Activated T-cell treated with anti-CD3 and anti-CD28 coated beads, Interleukin-2, amount 50 U/mL, for 4 hours (primary cell): ENCODE data around the gene IL3. TPM values are rescaled to one million over a fixed set of nuclear protein-coding genes. Genes with fewer than 3 reads are reported as not detected.

Experiments used
- ATAC-seq, 2 donors: fragments of 200-7000 bp; cut with Tn5 transposase; one replicate each; pipeline ENCODE4 v1.10.0; 2021
- DNase-seq: peaks from one replicate; pipeline ENCODE4 v3.0.0-alpha.2; 2020
- H3K27me3 Mint-ChIP-seq: one replicate; pipeline ENCODE4 v1.8.0; 2021; ENCODE audit warnings: low read depth, mixed read lengths
- H3K36me3 Mint-ChIP-seq: one replicate; pipeline ENCODE4 v1.8.0; 2022; ENCODE audit warnings: mixed read lengths; ENCODE audit not compliant: insufficient read depth
- H3K4me1 Mint-ChIP-seq: one replicate; pipeline ENCODE4 v1.8.0; 2021; ENCODE audit warnings: low read depth, mixed read lengths
- H3K4me3 Mint-ChIP-seq: one replicate; pipeline ENCODE4 v1.8.0; 2021; ENCODE audit warnings: mild to moderate bottlenecking, moderate library complexity, mixed read lengths
- H3K9me3 Mint-ChIP-seq: one replicate; pipeline ENCODE4 v1.8.0; 2021; ENCODE audit warnings: mixed read lengths
- total RNA-seq, 3 donors: library from RNA; stranded (reverse); gene quantifications; one replicate each; pipeline ENCODE4 v1.2.1, GENCODE V29; 2021

The IL3 gene
- total RNA-seq, result 100 to 1,000 TPM in 2 of 3 donors, 10 to 100 TPM in 1; 94.6 to 152 (median 138) TPM

- Mint-ChIP-seq H3K9me3 (no peaks in the 10 kb centered on the region), H3K4me3 (no peak within 1 kb of the TSS), H3K36me3 (no peaks in the 10 kb centered on the region), H3K4me1 (peaks cover 48% of the 10 kb centered on the region), H3K27me3 (no peaks in the 10 kb centered on the region)
- ATAC-seq (no peak), DNase-seq (no peak)
Observed at GRCh38 chr5:132060501-132061161, at the start of gene IL3. TSS of gene IL3 (plus strand) at chr5:132060655. CDS start at chr5:132060707, 52 bp downstream.

GRCh38 chr5:132010989-132011621 is 49.4 kb upstream of the IL3 start:
- Mint-ChIP-seq H3K9me3 (no peaks in the 10 kb centered on the region), H3K4me3 (peak overlapping the region; percentile 78), H3K27me3 (peaks cover 22% of the 10 kb centered on the region), H3K36me3 (no peaks in the 10 kb centered on the region), H3K4me1 (peaks cover 29% of the 10 kb centered on the region)
- ATAC-seq (peak; percentile 6 to 11), DNase-seq (peak; percentile 5)

GRCh38 chr5:132011622-132012343 is 48.7 kb upstream of the IL3 start, which contains the start of gene ACSL6:
TSS of gene ACSL6 (minus strand) at chr5:132011658. CDS start at chr5:132011553, 105 bp downstream.
- peak within 1 kb of the TSS; percentile 78 for H3K4me3 Mint-ChIP-seq
- DNase-seq (peak; percentile 24), ATAC-seq (peak; percentile 72 to 74)
- no peaks in the 10 kb centered on the region for H3K36me3 Mint-ChIP-seq
- peaks cover 27% of the 10 kb centered on the region for H3K27me3 Mint-ChIP-seq
- peaks cover 35% of the 10 kb centered on the region for H3K4me1 Mint-ChIP-seq
- H3K9me3 Mint-ChIP-seq, result no peaks in the 10 kb centered on the region

- ATAC-seq (no peak), DNase-seq (no peak)
- Mint-ChIP-seq H3K36me3 (no peaks in the 10 kb centered on the region), H3K9me3 (no peaks in the 10 kb centered on the region), H3K27me3 (peaks cover 27% of the 10 kb centered on the region), H3K4me1 (peaks cover 40% of the 10 kb centered on the region), H3K4me3 (peak overlapping the region; percentile 68)
Observed at GRCh38 chr5:132012371-132013005, 48.0 kb upstream of the IL3 start.

- H3K27me3 Mint-ChIP-seq, result peaks cover 30% of the 10 kb centered on the region
- H3K4me1 Mint-ChIP-seq, result peaks cover 42% of the 10 kb centered on the region
- H3K4me3 Mint-ChIP-seq, result no peak overlapping the region
- DNase-seq (no peak), ATAC-seq (no peak)
- no peaks in the 10 kb centered on the region for H3K9me3 Mint-ChIP-seq
- H3K36me3 Mint-ChIP-seq, result no peaks in the 10 kb centered on the region
Observed at GRCh38 chr5:132013006-132013689, 47.3 kb upstream of the IL3 start.

- Mint-ChIP-seq H3K36me3 (no peaks in the 10 kb centered on the region), H3K4me3 (no peak overlapping the region), H3K9me3 (no peaks in the 10 kb centered on the region), H3K4me1 (peaks cover 39% of the 10 kb centered on the region), H3K27me3 (peaks cover 30% of the 10 kb centered on the region)
- ATAC-seq, result no peak
- no peak for DNase-seq
Observed at GRCh38 chr5:132013711-132014110, 46.7 kb upstream of the IL3 start.

GRCh38 chr5:132016721-132017250 is 43.7 kb upstream of the IL3 start:
- peaks cover 52% of the 10 kb centered on the region for H3K4me1 Mint-ChIP-seq
- H3K4me3 Mint-ChIP-seq, result no peak overlapping the region
- H3K9me3 Mint-ChIP-seq, result no peaks in the 10 kb centered on the region
- no peak for ATAC-seq
- H3K27me3 Mint-ChIP-seq, result peaks cover 21% of the 10 kb centered on the region
- H3K36me3 Mint-ChIP-seq, result no peaks in the 10 kb centered on the region
- DNase-seq, result no peak

GRCh38 chr5:132017316-132017715 is 43.1 kb upstream of the IL3 start:
- Mint-ChIP-seq H3K36me3 (no peaks in the 10 kb centered on the region), H3K9me3 (no peaks in the 10 kb centered on the region), H3K27me3 (peaks cover 20% of the 10 kb centered on the region), H3K4me3 (no peak overlapping the region), H3K4me1 (peaks cover 49% of the 10 kb centered on the region)
- DNase-seq (no peak), ATAC-seq (no peak)

GRCh38 chr5:132017738-132018625 is 42.5 kb upstream of the IL3 start:
- no peaks in the 10 kb centered on the region for H3K9me3 Mint-ChIP-seq
- peaks cover 17% of the 10 kb centered on the region for H3K27me3 Mint-ChIP-seq
- H3K4me3 Mint-ChIP-seq, result no peak overlapping the region
- H3K4me1 Mint-ChIP-seq, result peaks cover 46% of the 10 kb centered on the region
- no peaks in the 10 kb centered on the region for H3K36me3 Mint-ChIP-seq
- DNase-seq, result no peak
- no peak for ATAC-seq

GRCh38 chr5:132019337-132019736 is 41.1 kb upstream of the IL3 start:
- Mint-ChIP-seq H3K9me3 (no peaks in the 10 kb centered on the region), H3K4me1 (peaks cover 46% of the 10 kb centered on the region), H3K4me3 (no peak overlapping the region), H3K27me3 (peaks cover 9% of the 10 kb centered on the region), H3K36me3 (no peaks in the 10 kb centered on the region)
- DNase-seq (no peak), ATAC-seq (no peak)

GRCh38 chr5:132019857-132020555 is 40.4 kb upstream of the IL3 start:
- Mint-ChIP-seq H3K4me1 (peaks cover 46% of the 10 kb centered on the region), H3K36me3 (no peaks in the 10 kb centered on the region), H3K4me3 (peak overlapping the region; percentile 43), H3K27me3 (peaks cover 9% of the 10 kb centered on the region), H3K9me3 (no peaks in the 10 kb centered on the region)
- DNase-seq (peak; percentile 56), ATAC-seq (peak; percentile 93 to 94)

GRCh38 chr5:132020568-132021339 is 39.7 kb upstream of the IL3 start:
- Mint-ChIP-seq H3K9me3 (no peaks in the 10 kb centered on the region), H3K4me1 (peaks cover 46% of the 10 kb centered on the region), H3K27me3 (peaks cover 9% of the 10 kb centered on the region), H3K36me3 (no peaks in the 10 kb centered on the region), H3K4me3 (peak overlapping the region; percentile 35)
- no peak for DNase-seq
- peak; percentile 20 to 28 for ATAC-seq
